DMS79 treated with DMSO at 0.1 percent for 48 hours (cell line): ENCODE results near the gene USP9X.
"Not testable (repeated sequence)": the region's sequence is repeated elsewhere in the genome, so short reads cannot be mapped to it uniquely, and the experiment has no call there.

Experiments
- DNase-seq: peaks from one replicate; lab custom pipeline; 2025; lab: John Stamatoyannopoulos, UW

The USP9X gene

GRCh38 chrX:41084893-41085511, at the start of gene USP9X:
Gene USP9X, plus strand, starts transcription at chrX:41085445. Its CDS starts 38,184 bp downstream, at chrX:41123629.
- peak; percentile 40 for DNase-seq

GRCh38 chrX:41035582-41035981, 49.7 kb upstream of the USP9X start:
- no peak for DNase-seq

GRCh38 chrX:41036668-41037326, 48.4 kb upstream of the USP9X start:
- no peak for DNase-seq

GRCh38 chrX:41043196-41043595, 42.0 kb upstream of the USP9X start:
- DNase-seq = no peak

GRCh38 chrX:41043674-41044345, 41.4 kb upstream of the USP9X start:
- no peak for DNase-seq

GRCh38 chrX:41045960-41046567, 39.2 kb upstream of the USP9X start:
- no peak for DNase-seq

GRCh38 chrX:41047878-41048534, 37.2 kb upstream of the USP9X start:
- no peak for DNase-seq

- DNase-seq = no peak
These were observed 34.9 kb upstream of the USP9X start for GRCh38 chrX:41050359-41050758.

- no peak for DNase-seq
These were observed 34.0 kb upstream of the USP9X start for GRCh38 chrX:41051288-41051687.

GRCh38 chrX:41055740-41056139, 29.5 kb upstream of the USP9X start:
- no peak for DNase-seq

- DNase-seq = not testable (repeated sequence)
These were observed 22.0 kb upstream of the USP9X start for GRCh38 chrX:41063276-41063675.

GRCh38 chrX:41064018-41064417, 21.2 kb upstream of the USP9X start:
- no peak for DNase-seq

- no peak for DNase-seq
These were observed 18.9 kb upstream of the USP9X start for GRCh38 chrX:41066391-41066790.

GRCh38 chrX:41066969-41067368, 18.3 kb upstream of the USP9X start:
- no peak for DNase-seq

- no peak for DNase-seq
These were observed 17.5 kb upstream of the USP9X start for GRCh38 chrX:41067721-41068120.

GRCh38 chrX:41076742-41077141, 8.5 kb upstream of the USP9X start:
- no peak for DNase-seq

- DNase-seq = no peak
These were observed 3.4 kb upstream of the USP9X start for GRCh38 chrX:41081821-41082220.

GRCh38 chrX:41082783-41083182, 2.5 kb upstream of the USP9X start:
- no peak for DNase-seq

- DNase-seq = peak; percentile 88
These were observed 977 bp upstream of the USP9X start for GRCh38 chrX:41084044-41084892.

GRCh38 chrX:41085512-41085877, 250 bp downstream of the USP9X start:
- no peak for DNase-seq

- peak; percentile 5 for DNase-seq
These were observed 807 bp downstream of the USP9X start for GRCh38 chrX:41085878-41086626.
